PFSK-1 (cell line): Measurements from ENCODE around the gene PCSK6.

Experiments used
- FOXP2 ChIP-seq: optimal IDR thresholded peaks from 2 replicates; pipeline ENCODE3; 2011; ENCODE audit warnings: borderline replicate concordance, control low read depth, inconsistent platforms; ENCODE audit not compliant: insufficient read depth; ENCODE audit errors: extremely low read length, extremely low read depth
- POLR2AphosphoS5 ChIP-seq: IDR thresholded peaks from 2 replicates; pipeline ENCODE4 v1.6.1; 2012; ENCODE audit warnings: low read depth, mild to moderate bottlenecking, control low read depth, low read length, moderate library complexity
- SIN3A ChIP-seq: IDR thresholded peaks from 2 replicates; pipeline ENCODE4 v1.6.1; 2012; ENCODE audit warnings: mild to moderate bottlenecking, low read length, moderate library complexity, borderline replicate concordance; ENCODE audit not compliant: insufficient read depth
- TAF1 ChIP-seq: IDR thresholded peaks from 2 replicates; pipeline ENCODE4 v1.6.1; 2012; ENCODE audit warnings: low read length, control low read depth, borderline replicate concordance; ENCODE audit not compliant: insufficient read depth
- TF ChIP-seq, protein P1 (sequence below), 2 experiments: IDR thresholded peaks; 2 replicates each; pipeline versions ENCODE4 v1.6.1 to v1.8.0; 2011 to 2012; ENCODE audit warnings: low read depth in 2 of 2, low read length in 2 of 2, control low read depth in 1 of 2, inconsistent platforms in 1 of 2, mild to moderate bottlenecking in 1 of 2, moderate library complexity in 1 of 2; ENCODE audit not compliant: insufficient read depth in 1 of 2

PCSK6 gene

DNA sequence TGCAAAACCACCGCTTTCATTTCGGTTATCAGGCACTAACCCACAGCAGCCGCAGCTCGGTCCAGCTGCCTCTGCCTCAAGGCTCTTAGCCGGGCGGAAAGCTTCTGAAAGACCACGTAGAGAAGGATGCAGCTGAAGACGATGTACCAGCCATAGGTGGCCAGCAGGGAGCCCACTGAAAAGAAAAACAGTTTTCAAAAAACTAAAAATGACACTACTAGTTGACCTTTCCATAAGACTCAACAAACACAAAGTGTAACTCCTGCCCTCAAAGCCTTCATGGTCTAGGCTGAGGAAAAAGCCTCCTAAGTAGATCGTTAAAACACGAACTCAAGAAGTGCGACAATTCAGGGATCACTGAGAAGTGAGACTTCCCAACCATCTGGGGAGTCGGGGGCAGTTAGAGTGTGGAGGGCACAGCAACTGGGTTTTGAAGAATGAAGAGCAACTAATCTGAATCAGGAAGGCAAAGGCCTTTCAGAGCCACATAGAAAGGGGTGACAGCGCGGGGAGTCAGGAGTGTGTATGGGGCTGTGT, 212.9 kb downstream of the PCSK6 start:
- TF ChIP-seq, protein P1, sequence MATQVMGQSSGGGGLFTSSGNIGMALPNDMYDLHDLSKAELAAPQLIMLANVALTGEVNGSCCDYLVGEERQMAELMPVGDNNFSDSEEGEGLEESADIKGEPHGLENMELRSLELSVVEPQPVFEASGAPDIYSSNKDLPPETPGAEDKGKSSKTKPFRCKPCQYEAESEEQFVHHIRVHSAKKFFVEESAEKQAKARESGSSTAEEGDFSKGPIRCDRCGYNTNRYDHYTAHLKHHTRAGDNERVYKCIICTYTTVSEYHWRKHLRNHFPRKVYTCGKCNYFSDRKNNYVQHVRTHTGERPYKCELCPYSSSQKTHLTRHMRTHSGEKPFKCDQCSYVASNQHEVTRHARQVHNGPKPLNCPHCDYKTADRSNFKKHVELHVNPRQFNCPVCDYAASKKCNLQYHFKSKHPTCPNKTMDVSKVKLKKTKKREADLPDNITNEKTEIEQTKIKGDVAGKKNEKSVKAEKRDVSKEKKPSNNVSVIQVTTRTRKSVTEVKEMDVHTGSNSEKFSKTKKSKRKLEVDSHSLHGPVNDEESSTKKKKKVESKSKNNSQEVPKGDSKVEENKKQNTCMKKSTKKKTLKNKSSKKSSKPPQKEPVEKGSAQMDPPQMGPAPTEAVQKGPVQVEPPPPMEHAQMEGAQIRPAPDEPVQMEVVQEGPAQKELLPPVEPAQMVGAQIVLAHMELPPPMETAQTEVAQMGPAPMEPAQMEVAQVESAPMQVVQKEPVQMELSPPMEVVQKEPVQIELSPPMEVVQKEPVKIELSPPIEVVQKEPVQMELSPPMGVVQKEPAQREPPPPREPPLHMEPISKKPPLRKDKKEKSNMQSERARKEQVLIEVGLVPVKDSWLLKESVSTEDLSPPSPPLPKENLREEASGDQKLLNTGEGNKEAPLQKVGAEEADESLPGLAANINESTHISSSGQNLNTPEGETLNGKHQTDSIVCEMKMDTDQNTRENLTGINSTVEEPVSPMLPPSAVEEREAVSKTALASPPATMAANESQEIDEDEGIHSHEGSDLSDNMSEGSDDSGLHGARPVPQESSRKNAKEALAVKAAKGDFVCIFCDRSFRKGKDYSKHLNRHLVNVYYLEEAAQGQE (IDR thresholded peaks at IDR 0.05; ENCODE audit: insufficient read depth in 1 of 2, low read depth in 2 of 2, low read length in 2 of 2): no peak
- TF ChIP-seq SIN3A (no peak), TAF1 (no peak), FOXP2 (no peak), POLR2AphosphoS5 (no peak)

DNA sequence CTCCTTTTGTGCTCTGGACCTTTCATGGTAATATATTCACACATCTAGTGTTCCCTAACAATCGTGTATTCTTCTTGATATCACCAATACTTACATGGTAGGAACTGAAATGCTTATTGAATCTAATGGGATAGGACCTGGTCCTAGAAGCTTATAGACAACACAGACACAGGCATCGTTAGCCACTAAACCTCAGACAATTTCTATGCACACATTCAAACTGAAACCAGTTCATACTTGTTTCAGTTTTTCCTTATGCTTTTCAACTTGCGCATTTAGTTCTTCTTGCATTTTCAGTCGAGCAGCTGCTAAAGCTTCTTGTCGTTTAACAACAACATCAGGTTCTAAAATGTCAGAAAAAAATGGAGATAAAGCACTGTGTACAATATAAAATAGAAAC, 214.5 kb downstream of the PCSK6 start:
- TF ChIP-seq POLR2AphosphoS5 (no peak), TAF1 (no peak), FOXP2 (no peak), SIN3A (no peak)
- TF ChIP-seq, protein P1 (IDR thresholded peaks at IDR 0.05; ENCODE audit: insufficient read depth in 1 of 2, low read depth in 2 of 2, low read length in 2 of 2): no peak

DNA sequence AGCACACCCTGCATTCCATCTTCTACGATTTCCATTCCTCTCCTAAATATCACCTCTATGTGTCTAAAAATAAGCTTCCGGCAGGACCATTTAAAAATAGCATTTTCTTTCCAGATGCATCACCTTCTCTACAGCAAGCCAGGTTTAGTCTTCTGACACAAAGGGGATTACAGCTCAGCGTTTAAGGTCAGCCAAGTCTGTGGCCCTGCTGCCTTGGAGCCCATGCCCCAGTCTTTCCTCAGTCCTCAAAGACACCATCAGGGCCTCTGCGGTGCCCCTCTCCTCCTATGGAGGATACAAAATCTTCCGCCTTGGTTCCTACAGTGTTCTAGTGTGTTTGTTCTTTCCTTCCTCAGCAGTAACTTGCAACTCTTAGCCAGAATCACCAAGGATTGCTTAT, 216.0 kb downstream of the PCSK6 start:
- TF ChIP-seq, protein P1 (IDR thresholded peaks at IDR 0.05; ENCODE audit: insufficient read depth in 1 of 2, low read depth in 2 of 2, low read length in 2 of 2): no peak
- TF ChIP-seq FOXP2 (no peak), SIN3A (no peak), TAF1 (no peak), POLR2AphosphoS5 (no peak)

DNA sequence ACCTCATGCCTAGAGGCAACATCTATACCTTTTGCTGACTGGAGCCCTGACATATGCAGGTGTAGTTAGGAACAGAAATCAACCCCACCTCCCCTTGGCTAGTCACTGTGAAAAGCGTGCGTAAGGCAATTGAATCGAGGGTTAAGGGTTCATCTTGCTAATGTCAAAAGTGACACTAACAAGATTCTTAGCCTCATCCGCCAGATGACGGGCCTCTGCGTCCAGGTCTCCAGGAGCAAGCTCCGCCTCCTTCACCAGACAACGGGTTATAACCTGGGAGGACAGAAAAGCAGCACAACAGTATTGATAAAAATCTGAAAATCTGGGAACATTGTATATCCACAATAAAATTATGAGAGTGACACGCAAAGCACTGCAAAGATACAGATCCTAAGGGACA, 216.9 kb downstream of the PCSK6 start:
- no peak for TF ChIP-seq POLR2AphosphoS5
- TF ChIP-seq, protein P1 (IDR thresholded peaks at IDR 0.05; ENCODE audit: insufficient read depth in 1 of 2, low read depth in 2 of 2, low read length in 2 of 2): no peak
- no peak for TF ChIP-seq FOXP2
- TF ChIP-seq TAF1: no peak
- no peak for TF ChIP-seq SIN3A
